CD4-positive, alpha-beta T cell treated with Interleukin-4 for 1 hour (primary cell): ENCODE measurements around the gene LYZL1.
"Not testable (repeated sequence)": the region's sequence is repeated elsewhere in the genome, so short reads cannot be mapped to it uniquely, and the experiment has no call there.

Experiments used
- DNase-seq, 2 donors: peaks; one replicate each; pipeline ENCODE4 v3.0.0-alpha.2; 2020 to 2022

Gene LYZL1

DNA sequence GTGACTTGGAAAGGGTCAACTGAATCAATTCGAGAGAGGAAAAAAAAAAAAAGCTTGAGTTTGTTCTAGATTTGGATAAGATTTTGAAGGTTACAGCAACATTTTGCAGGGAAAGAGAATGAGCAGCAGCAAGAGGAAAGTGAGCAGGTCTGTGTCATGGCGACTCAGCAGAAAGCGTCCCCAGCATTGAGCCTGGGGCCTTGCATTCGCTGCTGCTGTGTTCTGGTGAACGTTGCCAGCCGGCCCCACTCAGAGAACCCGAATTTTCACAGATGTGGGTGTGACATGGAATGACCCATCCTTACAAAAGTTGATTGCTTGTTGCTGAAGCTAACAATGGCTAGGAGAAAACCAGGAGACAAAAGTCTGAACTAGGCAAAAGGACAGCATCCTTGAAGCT is 21.6 kb downstream of the LYZL1 start:
- DNase-seq: not testable (repeated sequence)

- no peak for DNase-seq
Measured at GRCh38 chr10:29313071-29313470, 24.2 kb downstream of the LYZL1 start.

- no peak for DNase-seq
Measured at GRCh38 chr10:29314726-29315125, 25.9 kb downstream of the LYZL1 start.

GRCh38 chr10:29315814-29316213 is 26.9 kb downstream of the LYZL1 start:
- DNase-seq: no peak

DNA sequence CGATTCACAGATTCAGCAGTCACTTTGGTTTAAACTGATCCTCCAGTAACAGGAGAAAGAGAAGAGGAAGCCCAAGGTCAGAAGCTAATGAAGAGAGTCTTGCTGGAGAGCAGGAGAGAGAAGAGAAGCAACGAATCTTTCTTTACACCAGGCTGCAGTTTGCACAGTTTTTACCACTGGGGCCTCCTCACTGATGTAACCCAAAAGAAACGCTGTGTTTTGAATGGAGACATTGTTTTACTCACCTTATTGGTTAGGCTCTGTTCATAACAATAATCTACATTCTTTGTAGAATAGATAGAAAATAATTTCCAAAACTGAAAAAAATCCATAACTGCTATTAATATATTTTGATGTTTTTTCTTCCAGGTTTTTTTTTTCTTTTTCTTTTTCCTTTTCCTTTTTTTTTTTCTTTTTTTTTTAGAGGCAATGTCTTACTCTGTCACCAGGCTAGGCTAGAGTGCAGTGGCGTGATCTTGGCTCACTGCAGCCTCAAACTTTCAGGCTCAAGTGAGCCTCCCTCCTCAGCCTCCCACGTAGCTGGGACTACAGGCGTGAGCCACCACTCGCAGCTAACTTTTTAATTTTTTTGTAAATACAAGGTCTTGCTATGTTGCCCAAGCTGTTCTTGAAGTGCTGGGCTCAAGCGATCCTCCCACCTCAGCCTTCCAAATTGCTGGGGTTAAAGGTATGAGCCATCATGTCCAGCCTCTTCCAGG is 27.6 kb downstream of the LYZL1 start:
- no peak for DNase-seq

DNA sequence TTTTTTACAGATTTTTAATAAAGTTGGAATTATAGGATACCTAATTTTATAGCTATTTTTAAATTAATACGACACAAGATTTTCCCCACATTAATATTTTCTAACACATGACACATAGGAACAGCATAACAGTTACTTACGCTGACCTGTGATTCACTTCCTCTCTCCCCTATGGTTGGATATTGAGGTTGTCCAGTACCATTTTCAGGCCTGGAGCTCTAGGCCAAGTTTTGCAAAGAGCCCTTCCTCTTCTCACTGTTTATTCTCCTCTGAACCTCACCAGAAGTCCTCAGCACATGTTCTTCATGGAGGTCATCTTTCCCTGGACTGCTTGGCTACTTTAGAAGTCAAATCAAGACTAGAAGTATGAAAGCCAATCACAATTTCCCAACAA is 28.2 kb downstream of the LYZL1 start:
- no peak for DNase-seq

GRCh38 chr10:29317423-29318021 is 28.7 kb downstream of the LYZL1 start:
- DNase-seq: no peak

GRCh38 chr10:29318141-29319071 is 29.5 kb downstream of the LYZL1 start:
- DNase-seq: not testable (repeated sequence)

DNA sequence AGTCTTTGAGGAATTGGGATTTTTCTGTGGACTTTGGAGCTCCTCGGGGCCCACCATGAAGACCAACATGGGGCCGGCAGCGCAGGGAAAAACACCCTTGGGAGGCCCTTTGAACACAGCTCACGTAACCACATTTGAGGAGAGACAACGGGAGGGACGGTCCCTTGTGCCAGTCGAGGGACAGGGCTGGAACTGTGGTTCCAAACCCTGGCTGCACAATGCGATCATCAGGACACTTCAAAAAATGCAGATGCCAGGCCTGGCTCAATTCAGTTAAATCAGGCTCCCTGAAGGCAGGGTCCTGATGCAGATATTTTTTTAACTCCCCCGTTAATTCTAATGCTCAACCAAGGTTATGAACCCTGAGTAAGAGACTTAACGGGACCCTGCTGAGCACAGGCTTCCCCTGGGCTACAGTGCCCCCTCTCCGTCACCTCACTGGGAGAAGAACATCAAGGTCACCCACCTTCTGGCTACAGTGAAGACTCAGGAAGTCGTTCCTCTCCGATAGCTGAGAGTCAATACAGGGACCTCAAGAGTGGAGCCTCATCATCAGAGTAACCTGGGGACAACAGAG is 30.4 kb downstream of the LYZL1 start:
- DNase-seq: no peak

DNA sequence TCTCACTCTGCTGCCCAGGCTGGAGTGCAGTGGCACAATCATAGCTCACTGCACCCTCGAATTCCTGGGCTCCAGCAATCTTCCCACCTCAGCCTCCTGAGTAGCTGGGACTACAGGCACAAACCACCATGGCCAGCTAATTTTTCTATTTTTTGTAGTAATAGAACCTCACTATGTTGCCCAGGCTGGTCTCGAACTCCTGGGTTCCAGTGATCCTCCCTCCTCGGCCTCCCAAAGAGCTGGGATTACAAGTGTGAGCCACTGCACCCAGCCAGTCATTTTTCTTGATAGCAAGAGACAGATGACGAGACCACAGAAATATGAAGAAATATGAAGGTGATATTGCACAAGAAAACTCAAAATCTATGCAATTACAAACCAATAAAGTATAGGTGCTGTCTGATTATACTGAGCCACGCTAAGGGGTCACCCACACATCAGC is 31.8 kb downstream of the LYZL1 start:
- not testable (repeated sequence) for DNase-seq

DNA sequence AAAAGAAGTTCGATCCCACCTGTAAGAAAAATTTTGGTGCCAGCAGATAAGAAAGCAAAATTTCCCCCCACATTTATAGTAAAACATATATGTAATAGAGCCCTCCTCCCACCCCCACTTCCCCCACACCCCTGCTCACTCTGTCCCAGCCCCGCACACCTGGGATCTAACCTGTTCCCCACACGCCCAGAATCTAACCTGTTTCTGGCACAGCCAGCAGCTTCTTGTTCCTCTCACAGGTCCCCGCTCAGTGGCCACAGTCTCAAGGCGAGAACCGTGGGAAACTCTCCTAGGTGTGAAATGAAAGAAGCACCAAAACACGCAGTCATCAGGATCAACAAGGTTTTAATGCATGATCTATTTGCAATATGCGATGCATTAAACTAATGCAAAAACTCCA is 32.8 kb downstream of the LYZL1 start:
- no peak for DNase-seq

DNA sequence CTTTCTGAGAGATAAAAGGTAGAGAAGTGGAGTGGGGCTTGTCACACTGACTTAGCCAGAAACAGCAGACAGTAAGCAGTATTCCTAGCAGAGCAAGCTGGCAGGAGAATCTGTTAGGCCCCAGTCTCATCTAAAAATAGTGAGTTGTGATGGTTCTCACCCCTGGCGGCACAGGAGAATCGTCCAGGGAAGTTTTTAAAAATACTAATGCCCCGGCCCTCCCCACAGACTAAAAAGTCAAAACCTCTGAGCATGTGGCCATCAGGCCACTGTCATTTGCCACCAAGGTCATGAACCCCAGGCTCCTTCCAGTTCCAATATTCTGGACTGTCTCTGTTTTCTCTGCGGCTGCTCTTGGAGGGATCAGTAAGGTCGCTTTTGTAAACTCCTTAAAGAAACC is 34.0 kb downstream of the LYZL1 start:
- DNase-seq: no peak

DNA sequence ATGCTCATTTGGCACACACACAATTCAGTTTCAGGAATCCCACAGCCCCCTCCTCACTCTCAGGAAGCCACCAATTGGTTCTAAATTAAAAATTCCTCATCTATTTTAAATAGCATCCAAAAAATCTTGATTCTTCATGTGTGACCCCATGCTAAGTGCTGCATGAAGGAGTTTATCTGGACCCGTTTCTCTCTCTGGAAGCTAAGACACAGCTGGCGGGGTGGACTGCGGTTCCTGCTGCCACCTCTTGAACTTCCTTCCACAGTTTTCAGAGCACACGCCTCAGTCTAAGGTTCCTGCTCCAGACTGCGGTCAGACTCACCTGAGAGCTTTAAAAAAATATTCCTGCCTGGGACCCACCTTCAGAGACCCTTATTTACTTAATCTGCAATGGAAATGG is 34.5 kb downstream of the LYZL1 start:
- no peak for DNase-seq

- DNase-seq: no peak
Measured at GRCh38 chr10:29324220-29324841, 35.5 kb downstream of the LYZL1 start.

GRCh38 chr10:29326299-29326698 is 37.4 kb downstream of the LYZL1 start:
- no peak for DNase-seq

DNA sequence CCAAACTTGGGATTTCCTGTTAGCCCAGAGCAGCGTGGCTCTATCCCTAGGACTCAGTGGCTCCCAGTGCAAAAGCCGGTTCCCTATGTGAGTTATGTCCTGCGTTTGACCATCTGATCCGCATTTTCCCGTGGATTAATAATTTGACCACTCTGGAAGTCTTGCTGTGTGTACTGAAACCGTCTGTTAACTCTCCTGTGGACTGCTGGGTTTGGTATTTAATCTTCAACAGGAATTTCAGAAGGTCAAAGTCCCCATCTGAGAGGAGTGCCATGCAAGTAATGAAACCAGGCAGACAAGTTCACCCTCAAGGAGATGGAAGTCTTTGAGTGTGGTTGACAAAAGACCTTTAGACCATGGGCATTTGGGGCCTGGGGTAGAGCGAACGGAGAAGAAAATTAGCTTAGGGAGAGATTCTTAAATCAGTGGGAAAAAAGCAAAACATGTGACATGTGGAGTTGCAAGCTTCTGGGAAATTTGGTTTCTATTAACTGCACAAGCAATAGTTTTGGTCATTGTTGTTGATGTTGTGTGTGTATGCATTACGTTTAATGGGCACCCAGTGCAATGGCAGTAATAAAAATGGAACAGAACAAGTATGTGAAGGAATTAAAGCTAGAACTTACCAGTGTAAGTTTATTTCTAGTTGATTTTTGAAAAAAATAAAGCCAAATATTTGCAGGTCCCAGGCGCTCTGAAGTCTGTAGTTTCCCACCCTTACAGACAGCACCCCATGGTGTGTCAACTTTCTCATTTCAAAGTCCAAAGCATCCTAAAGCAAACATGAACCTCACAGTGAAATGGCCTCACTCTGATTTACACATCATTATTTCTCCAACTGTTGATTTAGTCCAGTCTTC is 38.2 kb downstream of the LYZL1 start:
- no peak for DNase-seq

GRCh38 chr10:29327746-29328102 is 38.9 kb downstream of the LYZL1 start:
- DNase-seq: no peak

- DNase-seq: no peak
Measured at GRCh38 chr10:29328983-29329382, 40.1 kb downstream of the LYZL1 start.

- DNase-seq: no peak
Measured at GRCh38 chr10:29329420-29329819, 40.5 kb downstream of the LYZL1 start.

GRCh38 chr10:29332061-29332760 is 43.3 kb downstream of the LYZL1 start:
- no peak for DNase-seq

DNA sequence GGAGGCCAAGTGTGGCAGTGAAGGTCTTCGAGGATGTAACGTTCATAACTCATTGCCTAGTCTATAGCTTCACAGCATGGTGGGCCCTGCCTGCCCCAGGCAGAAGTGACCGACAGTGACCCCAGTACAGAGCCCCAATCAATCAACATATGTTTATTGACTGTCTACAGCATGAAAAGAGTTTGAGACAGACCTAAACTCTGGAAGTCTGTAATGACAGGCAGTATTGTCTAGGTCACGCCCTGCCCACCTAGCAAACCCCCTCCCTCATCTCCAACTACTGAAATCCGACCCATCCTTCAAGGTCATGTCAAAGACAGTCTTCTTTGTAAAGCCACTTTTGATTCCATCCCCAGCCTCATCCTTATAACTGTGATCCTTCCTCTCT is 43.9 kb downstream of the LYZL1 start:
- no peak for DNase-seq
